NT2/D1 (cell line): ENCODE measurements around the gene CACHD1.
"Not testable (repeated sequence)": the region's sequence is repeated elsewhere in the genome, so short reads cannot be mapped to it uniquely, and the experiment has no call there.

ENCODE experiments used
- DNase-seq: peaks from one replicate; pipeline ENCODE4 v3.0.0-alpha.2; 2011; ENCODE audit warnings: low read depth, low spot score
- H3K27me3 ChIP-seq: 2 replicates; pipeline ENCODE4 v1.6.0; 2011; ENCODE audit warnings: mild to moderate bottlenecking; ENCODE audit not compliant: insufficient read length, insufficient read depth
- H3K36me3 ChIP-seq: 2 replicates; pipeline ENCODE4 v1.6.1; 2011; ENCODE audit warnings: mild to moderate bottlenecking, low read length, mixed read lengths; ENCODE audit not compliant: insufficient read depth, insufficient read length
- H3K4me1 ChIP-seq: 2 replicates; pipeline ENCODE4 v1.5.1; 2011; ENCODE audit not compliant: insufficient read depth, insufficient read length
- H3K4me3 ChIP-seq: 2 replicates; pipeline ENCODE4 v1.5.1; 2011; ENCODE audit warnings: low read depth; ENCODE audit not compliant: insufficient read length
- H3K9ac ChIP-seq: 2 replicates; pipeline ENCODE4 v1.6.0; 2011; ENCODE audit warnings: low read depth; ENCODE audit not compliant: insufficient read length
- H3K9me3 ChIP-seq: 2 replicates; pipeline ENCODE4 v1.5.1; 2011; ENCODE audit warnings: mild to moderate bottlenecking, low read length; ENCODE audit not compliant: insufficient read depth
- SUZ12 ChIP-seq: IDR thresholded peaks from 2 replicates; pipeline ENCODE4 v1.6.1; 2011; ENCODE audit not compliant: insufficient read length, insufficient read depth; ENCODE audit errors: extremely low read depth
- YY1 ChIP-seq: IDR thresholded peaks from 2 replicates; pipeline ENCODE4 v1.6.1; 2011; ENCODE audit not compliant: insufficient read length, insufficient read depth
- ZNF274 ChIP-seq: IDR thresholded peaks from 2 replicates; pipeline ENCODE4 v1.6.1; 2011; ENCODE audit warnings: mild to moderate bottlenecking, low read depth, low read length

CACHD1 gene

GRCh38 chr1:64608005-64608650, 138.2 kb downstream of the CACHD1 start:
- Histone ChIP-seq H3K36me3 (peaks cover 82% of the 10 kb centered on the region), H3K4me1 (no peaks in the 10 kb centered on the region), H3K9ac (no peak overlapping the region), H3K4me3 (no peak overlapping the region), H3K27me3 (no peaks in the 10 kb centered on the region), H3K9me3 (peaks cover 54% of the 10 kb centered on the region)
- no peak for TF ChIP-seq ZNF274
- no peak for TF ChIP-seq YY1
- TF ChIP-seq SUZ12, result no peak
- no peak for DNase-seq

GRCh38 chr1:64608651-64609048, 138.7 kb downstream of the CACHD1 start:
- Histone ChIP-seq H3K36me3 (peaks cover 85% of the 10 kb centered on the region), H3K9me3 (peaks cover 54% of the 10 kb centered on the region), H3K4me3 (no peak overlapping the region), H3K4me1 (no peaks in the 10 kb centered on the region), H3K27me3 (no peaks in the 10 kb centered on the region), H3K9ac (no peak overlapping the region)
- no peak for DNase-seq
- TF ChIP-seq SUZ12, result no peak
- TF ChIP-seq ZNF274, result no peak
- no peak for TF ChIP-seq YY1

GRCh38 chr1:64610950-64611349, 141.0 kb downstream of the CACHD1 start:
- not testable (repeated sequence) for H3K9ac ChIP-seq, H3K4me1 ChIP-seq, DNase-seq, H3K27me3 ChIP-seq, H3K4me3 ChIP-seq
- peaks cover 92% of the 10 kb centered on the region for H3K36me3 ChIP-seq
- peaks cover 49% of the 10 kb centered on the region for H3K9me3 ChIP-seq

GRCh38 chr1:64616039-64616438, 146.1 kb downstream of the CACHD1 start:
- H3K4me3 ChIP-seq, result no peak overlapping the region
- H3K36me3 ChIP-seq, result peaks cover 62% of the 10 kb centered on the region
- no peaks in the 10 kb centered on the region for H3K4me1 ChIP-seq
- H3K27me3 ChIP-seq, result no peaks in the 10 kb centered on the region
- peaks cover 13% of the 10 kb centered on the region; the same call in 1 of the 2 replicates for H3K9me3 ChIP-seq
- TF ChIP-seq SUZ12 (no peak), YY1 (no peak), ZNF274 (no peak)
- no peak overlapping the region for H3K9ac ChIP-seq
- no peak for DNase-seq

GRCh38 chr1:64623750-64624191, 153.8 kb downstream of the CACHD1 start:
- no peaks in the 10 kb centered on the region for H3K27me3 ChIP-seq
- no peak for DNase-seq
- H3K9ac ChIP-seq, result no peak overlapping the region

GRCh38 chr1:64624218-64624713, 154.3 kb downstream of the CACHD1 start:
- no peak for DNase-seq
- no peak for TF ChIP-seq YY1
- TF ChIP-seq ZNF274, result no peak
- no peak for TF ChIP-seq SUZ12
- Histone ChIP-seq H3K36me3 (peaks cover 26% of the 10 kb centered on the region), H3K27me3 (no peaks in the 10 kb centered on the region), H3K4me3 (no peak overlapping the region), H3K9ac (no peak overlapping the region), H3K4me1 (no peaks in the 10 kb centered on the region), H3K9me3 (no peaks in the 10 kb centered on the region)

More at GRCh38 chr1:64623750-64624191, 153.8 kb downstream of the CACHD1 start:
- Histone ChIP-seq H3K9me3 (no peaks in the 10 kb centered on the region), H3K4me1 (no peaks in the 10 kb centered on the region), H3K36me3 (peaks cover 22% of the 10 kb centered on the region), H3K4me3 (no peak overlapping the region)
- no peak for TF ChIP-seq SUZ12
- no peak for TF ChIP-seq ZNF274
- no peak for TF ChIP-seq YY1

GRCh38 chr1:64624808-64625207, 154.9 kb downstream of the CACHD1 start:
- Histone ChIP-seq H3K27me3 (no peaks in the 10 kb centered on the region), H3K9me3 (no peaks in the 10 kb centered on the region), H3K4me1 (no peaks in the 10 kb centered on the region), H3K9ac (no peak overlapping the region), H3K36me3 (peaks cover 28% of the 10 kb centered on the region), H3K4me3 (no peak overlapping the region)
- no peak for DNase-seq
- TF ChIP-seq YY1 (no peak), ZNF274 (no peak), SUZ12 (no peak)

GRCh38 chr1:64630611-64631010, 160.7 kb downstream of the CACHD1 start:
- Histone ChIP-seq H3K9me3 (no peaks in the 10 kb centered on the region), H3K27me3 (no peaks in the 10 kb centered on the region), H3K4me3 (no peak overlapping the region), H3K36me3 (peaks cover 62% of the 10 kb centered on the region), H3K4me1 (peaks cover 2% of the 10 kb centered on the region), H3K9ac (no peak overlapping the region)
- no peak for DNase-seq
- TF ChIP-seq SUZ12, result no peak
- TF ChIP-seq YY1, result no peak
- TF ChIP-seq ZNF274, result no peak
